Measurements from ENCODE around the gene MANEA. TPM values are rescaled to one million over a fixed set of nuclear protein-coding genes. Genes with fewer than 3 reads are reported as not detected.
"Not testable (repeated sequence)": the region's sequence is repeated elsewhere in the genome, so short reads cannot be mapped to it uniquely, and the experiment has no call there.

MANEA gene
- 10 to 100 TPM; 13.4 to 18.6 TPM for total RNA-seq

DNA sequence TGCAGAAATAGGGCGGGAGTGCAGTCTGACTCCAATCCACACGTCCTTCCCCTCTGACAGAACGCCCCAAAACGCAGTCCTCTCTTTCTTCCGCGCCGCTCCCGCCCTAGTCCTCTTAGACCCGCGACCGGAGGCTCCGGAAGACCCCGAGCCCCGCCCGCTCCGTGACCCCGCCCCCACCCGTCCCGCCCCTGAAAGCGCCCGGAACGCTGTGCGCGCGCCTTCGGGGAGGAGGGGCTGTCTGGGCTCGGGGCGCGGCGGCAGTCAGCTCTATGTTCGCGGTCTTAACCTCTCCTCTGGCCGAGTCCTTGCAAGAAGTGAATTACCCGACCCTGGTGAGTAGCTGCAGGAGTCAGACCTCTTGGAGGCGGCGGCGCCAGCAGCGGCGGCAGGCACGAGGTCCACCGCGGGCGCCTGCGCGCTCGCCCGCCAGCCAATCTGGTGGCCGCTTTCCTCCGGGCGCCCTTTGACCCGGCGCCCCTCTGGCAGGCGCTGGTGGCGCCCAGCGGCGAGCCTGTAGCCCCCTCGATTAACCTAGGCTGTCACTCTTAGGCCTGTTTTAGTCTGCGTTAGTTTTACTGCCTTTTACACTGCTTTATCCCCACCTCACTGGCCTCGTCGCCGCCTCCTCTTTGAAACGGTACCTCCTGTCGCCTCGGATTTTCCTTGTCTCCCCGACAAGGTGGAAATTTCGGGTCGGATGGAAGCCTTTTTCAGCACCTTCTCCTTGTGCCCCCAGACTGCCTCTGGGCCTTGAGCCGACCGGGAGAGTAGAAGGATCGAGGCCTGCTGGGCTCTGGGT is at the start of gene MANEA:
TSS of gene MANEA (plus strand) at position 232 of the 802 bp plus-strand sequence. CDS start 8,905 bp downstream, outside the sequence.
- H3K27me3 Mint-ChIP-seq: no peaks in the 10 kb centered on the region
- no peaks in the 10 kb centered on the region for H3K9me3 Mint-ChIP-seq
- H3K4me1 Mint-ChIP-seq: peaks cover 14% of the 10 kb centered on the region
- ATAC-seq (replicated peaks): peak; percentile 87
- H3K36me3 Mint-ChIP-seq (ENCODE audit: low read depth): peaks cover 11% of the 10 kb centered on the region
- H3K27ac Mint-ChIP-seq: peak within 1 kb of the TSS; percentile 95
- H3K4me3 Mint-ChIP-seq: peak within 1 kb of the TSS; percentile 95

- H3K4me3 Mint-ChIP-seq: no peak overlapping the region
- H3K27ac Mint-ChIP-seq: no peak overlapping the region
- H3K9me3 Mint-ChIP-seq: no peaks in the 10 kb centered on the region
- no peaks in the 10 kb centered on the region for H3K36me3 Mint-ChIP-seq (ENCODE audit: low read depth)
- H3K27me3 Mint-ChIP-seq: peaks cover 11% of the 10 kb centered on the region
- H3K4me1 Mint-ChIP-seq: peaks cover 5% of the 10 kb centered on the region
- ATAC-seq (replicated peaks): no peak
These were observed 47.6 kb upstream of the MANEA start for GRCh38 chr6:95529762-95530161.

DNA sequence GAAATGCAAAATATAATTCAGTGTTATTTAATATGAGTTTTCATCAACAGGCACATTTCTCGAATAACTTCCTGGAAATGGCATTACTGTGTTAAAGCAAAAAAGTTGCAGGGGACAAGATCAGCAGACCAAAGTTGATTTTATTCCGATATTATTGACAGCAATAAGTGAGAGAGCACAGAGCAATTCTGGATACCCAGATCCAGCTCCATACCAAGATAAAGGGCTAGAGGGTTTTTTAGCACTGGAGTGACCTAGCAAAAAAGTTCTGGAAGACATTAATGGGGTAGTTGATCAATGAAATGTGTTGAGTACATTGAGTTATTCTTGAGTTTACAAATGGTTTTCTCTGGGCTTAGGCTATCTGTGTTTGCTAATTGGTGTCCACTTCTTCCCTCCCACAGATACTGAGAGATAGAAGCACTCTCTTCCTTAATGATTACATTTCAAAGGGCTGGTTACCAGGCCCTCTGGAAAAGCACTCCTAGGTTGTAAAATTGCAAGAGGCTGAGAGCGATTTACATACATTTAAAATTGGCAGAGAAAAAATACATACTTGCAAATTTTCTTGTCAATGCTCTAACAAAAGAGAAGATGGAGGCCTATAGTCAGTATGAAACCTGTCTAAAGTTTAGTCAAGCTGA is 47.0 kb upstream of the MANEA start:
- peaks cover 8% of the 10 kb centered on the region for H3K27me3 Mint-ChIP-seq
- H3K36me3 Mint-ChIP-seq (ENCODE audit: low read depth): no peaks in the 10 kb centered on the region
- no peak overlapping the region for H3K27ac Mint-ChIP-seq
- no peak overlapping the region for H3K4me3 Mint-ChIP-seq
- ATAC-seq (replicated peaks): no peak
- no peaks in the 10 kb centered on the region for H3K9me3 Mint-ChIP-seq
- H3K4me1 Mint-ChIP-seq: peaks cover 5% of the 10 kb centered on the region

GRCh38 chr6:95543798-95544197 is 33.5 kb upstream of the MANEA start:
- no peak overlapping the region for H3K27ac Mint-ChIP-seq
- H3K4me3 Mint-ChIP-seq: no peak overlapping the region
- H3K4me1 Mint-ChIP-seq: no peaks in the 10 kb centered on the region
- peaks cover 4% of the 10 kb centered on the region for H3K27me3 Mint-ChIP-seq
- no peaks in the 10 kb centered on the region for H3K9me3 Mint-ChIP-seq
- no peaks in the 10 kb centered on the region for H3K36me3 Mint-ChIP-seq (ENCODE audit: low read depth)
- no peak for ATAC-seq (replicated peaks)

GRCh38 chr6:95544517-95545225 is 32.7 kb upstream of the MANEA start:
- H3K9me3 Mint-ChIP-seq: no peaks in the 10 kb centered on the region
- no peaks in the 10 kb centered on the region for H3K36me3 Mint-ChIP-seq (ENCODE audit: low read depth)
- H3K4me1 Mint-ChIP-seq: no peaks in the 10 kb centered on the region

DNA sequence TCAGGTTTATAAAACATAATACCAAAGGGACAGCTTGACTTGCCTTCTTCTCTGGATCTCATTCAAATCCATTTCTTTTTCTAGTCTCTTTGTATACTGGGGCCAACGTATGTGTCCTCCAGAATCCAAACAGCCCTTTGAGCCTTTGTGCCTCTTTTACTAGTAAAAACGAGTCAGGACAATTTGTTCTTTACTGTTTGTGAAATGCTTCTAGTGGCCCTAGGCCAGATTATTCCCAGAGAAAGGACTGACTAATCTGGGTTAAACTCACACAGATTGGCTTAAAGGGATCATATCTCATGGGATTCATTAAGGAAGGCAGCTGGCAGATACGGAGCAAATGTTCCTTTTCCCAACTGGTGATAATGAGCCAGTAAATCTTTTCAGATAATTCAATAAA is 32.1 kb upstream of the MANEA start:
- no peak for ATAC-seq (replicated peaks)
- H3K4me3 Mint-ChIP-seq: no peak overlapping the region
- H3K27me3 Mint-ChIP-seq: no peaks in the 10 kb centered on the region
- no peaks in the 10 kb centered on the region for H3K9me3 Mint-ChIP-seq
- H3K36me3 Mint-ChIP-seq (ENCODE audit: low read depth): no peaks in the 10 kb centered on the region
- H3K4me1 Mint-ChIP-seq: no peaks in the 10 kb centered on the region
- H3K27ac Mint-ChIP-seq: no peak overlapping the region

More at GRCh38 chr6:95544517-95545225, 32.7 kb upstream of the MANEA start:
- H3K4me3 Mint-ChIP-seq: no peak overlapping the region
- no peak overlapping the region for H3K27ac Mint-ChIP-seq
- H3K27me3 Mint-ChIP-seq: no peaks in the 10 kb centered on the region
- no peak for ATAC-seq (replicated peaks)

- H3K9me3 Mint-ChIP-seq: no peaks in the 10 kb centered on the region
- no peak overlapping the region for H3K27ac Mint-ChIP-seq
- H3K4me3 Mint-ChIP-seq: no peak overlapping the region
- H3K36me3 Mint-ChIP-seq (ENCODE audit: low read depth): no peaks in the 10 kb centered on the region
- H3K27me3 Mint-ChIP-seq: no peaks in the 10 kb centered on the region
- no peak for ATAC-seq (replicated peaks)
- no peaks in the 10 kb centered on the region for H3K4me1 Mint-ChIP-seq
These were observed 31.6 kb upstream of the MANEA start for GRCh38 chr6:95545686-95546085.

DNA sequence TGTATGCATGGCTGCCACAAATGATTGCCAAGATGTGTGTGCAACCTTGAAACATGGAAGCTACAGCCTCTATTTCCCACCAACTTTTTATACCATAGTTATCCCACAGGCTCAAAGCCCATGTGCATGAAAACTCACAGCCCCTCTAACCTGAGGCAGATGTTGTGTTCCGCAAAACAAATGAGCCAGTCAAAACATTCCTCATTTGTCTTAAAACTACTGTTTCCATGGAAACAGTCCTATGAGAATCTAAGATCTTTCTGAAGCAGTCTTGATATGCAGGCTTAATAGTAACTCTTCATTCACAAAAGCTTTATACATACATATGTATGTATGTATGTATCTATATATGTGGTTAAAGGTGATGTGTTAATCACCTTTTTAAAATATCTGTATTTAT is 31.2 kb upstream of the MANEA start:
- Mint-ChIP-seq H3K9me3 (no peaks in the 10 kb centered on the region), H3K4me3 (no peak overlapping the region), H3K27ac (no peak overlapping the region), H3K4me1 (no peaks in the 10 kb centered on the region), H3K36me3 (ENCODE audit: low read depth) (no peaks in the 10 kb centered on the region), H3K27me3 (no peaks in the 10 kb centered on the region)
- ATAC-seq (replicated peaks): no peak

DNA sequence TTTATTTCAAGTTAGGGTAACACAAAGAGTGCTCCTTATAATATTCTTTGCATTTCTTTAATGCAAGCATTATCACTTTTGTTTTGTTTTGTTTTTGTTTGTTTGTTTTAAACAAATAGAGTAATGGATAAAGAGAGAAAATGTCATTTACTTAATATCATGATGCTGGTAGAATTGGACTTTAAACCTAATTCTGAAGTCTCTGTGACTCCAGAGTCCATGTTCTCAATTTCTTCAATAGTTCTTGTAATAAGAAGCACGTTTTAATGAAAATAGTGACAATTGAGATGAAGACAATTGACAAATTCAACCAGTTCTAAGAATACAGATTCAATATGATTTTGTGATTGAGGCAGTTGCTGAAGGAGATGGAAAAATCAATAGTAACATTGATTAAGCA is 30.3 kb upstream of the MANEA start:
- no peak overlapping the region for H3K27ac Mint-ChIP-seq
- no peak for ATAC-seq (replicated peaks)
- no peak overlapping the region for H3K4me3 Mint-ChIP-seq
- peaks cover 4% of the 10 kb centered on the region for H3K9me3 Mint-ChIP-seq
- peaks cover 3% of the 10 kb centered on the region for H3K27me3 Mint-ChIP-seq
- no peaks in the 10 kb centered on the region for H3K36me3 Mint-ChIP-seq (ENCODE audit: low read depth)
- H3K4me1 Mint-ChIP-seq: no peaks in the 10 kb centered on the region

GRCh38 chr6:95548188-95548786 is 29.0 kb upstream of the MANEA start:
- H3K27me3 Mint-ChIP-seq: peaks cover 3% of the 10 kb centered on the region
- peaks cover 8% of the 10 kb centered on the region for H3K9me3 Mint-ChIP-seq
- ATAC-seq (replicated peaks): no peak
- H3K4me1 Mint-ChIP-seq: no peaks in the 10 kb centered on the region
- H3K27ac Mint-ChIP-seq: no peak overlapping the region
- H3K36me3 Mint-ChIP-seq (ENCODE audit: low read depth): no peaks in the 10 kb centered on the region
- H3K4me3 Mint-ChIP-seq: no peak overlapping the region

- peaks cover 9% of the 10 kb centered on the region for H3K9me3 Mint-ChIP-seq
- peaks cover 7% of the 10 kb centered on the region for H3K36me3 Mint-ChIP-seq (ENCODE audit: low read depth)
- H3K4me3 Mint-ChIP-seq: no peak overlapping the region
- no peaks in the 10 kb centered on the region for H3K4me1 Mint-ChIP-seq
- H3K27ac Mint-ChIP-seq: no peak overlapping the region
- peaks cover 3% of the 10 kb centered on the region for H3K27me3 Mint-ChIP-seq
- no peak for ATAC-seq (replicated peaks)
These were observed 25.5 kb upstream of the MANEA start for GRCh38 chr6:95551678-95552324.

DNA sequence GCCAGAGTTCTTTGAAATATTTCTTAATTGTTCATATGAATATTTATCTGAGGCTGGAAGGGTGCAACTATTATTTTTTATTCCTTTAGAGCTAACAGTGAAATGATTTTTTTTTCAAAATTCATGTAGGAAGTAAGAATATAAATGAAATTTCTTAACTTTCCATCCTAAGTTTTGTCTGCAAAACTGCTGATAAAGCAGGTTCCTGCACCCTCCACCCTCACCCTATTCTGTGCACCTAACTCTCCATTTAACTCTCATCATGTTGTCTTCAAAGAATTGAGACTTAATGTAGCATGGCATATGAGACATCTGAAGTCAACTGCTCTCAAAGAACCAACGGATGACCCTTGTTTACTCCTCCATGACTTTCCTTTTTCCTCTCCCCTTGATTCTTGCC is 23.5 kb upstream of the MANEA start:
- Mint-ChIP-seq H3K27ac (no peak overlapping the region), H3K4me3 (no peak overlapping the region), H3K4me1 (no peaks in the 10 kb centered on the region), H3K9me3 (peaks cover 9% of the 10 kb centered on the region), H3K27me3 (peaks cover 3% of the 10 kb centered on the region), H3K36me3 (ENCODE audit: low read depth) (peaks cover 13% of the 10 kb centered on the region)
- no peak for ATAC-seq (replicated peaks)

- not testable (repeated sequence) for H3K27me3 Mint-ChIP-seq; H3K9me3 Mint-ChIP-seq; H3K4me3 Mint-ChIP-seq; ATAC-seq (replicated peaks); H3K27ac Mint-ChIP-seq; H3K4me1 Mint-ChIP-seq
- H3K36me3 Mint-ChIP-seq (ENCODE audit: low read depth): peaks cover 22% of the 10 kb centered on the region
These were observed 16.4 kb upstream of the MANEA start for GRCh38 chr6:95560956-95561355.

DNA sequence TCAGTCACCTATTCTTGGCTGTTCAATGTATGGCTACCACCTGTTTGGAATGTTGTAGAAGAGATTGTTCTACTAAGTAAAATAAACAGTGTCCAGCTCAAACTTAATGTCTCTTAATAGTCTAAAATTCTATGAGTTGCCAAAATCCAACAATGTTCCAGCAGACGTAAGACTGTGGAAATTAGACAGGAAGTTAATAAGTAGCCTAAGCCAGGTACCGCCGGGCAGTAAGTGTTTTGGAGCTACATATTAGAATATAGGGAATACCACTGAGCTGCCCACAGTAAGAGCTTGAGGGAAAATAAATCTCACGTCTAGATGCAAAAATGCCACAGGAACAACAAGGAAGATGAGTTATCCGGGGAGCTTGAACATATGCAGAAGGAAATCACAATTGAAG is 7.8 kb upstream of the MANEA start:
- H3K27me3 Mint-ChIP-seq: no peaks in the 10 kb centered on the region
- ATAC-seq (replicated peaks): no peak
- H3K4me3 Mint-ChIP-seq: no peak overlapping the region
- no peaks in the 10 kb centered on the region for H3K36me3 Mint-ChIP-seq (ENCODE audit: low read depth)
- no peaks in the 10 kb centered on the region for H3K9me3 Mint-ChIP-seq
- H3K27ac Mint-ChIP-seq: no peak overlapping the region
- H3K4me1 Mint-ChIP-seq: peaks cover 19% of the 10 kb centered on the region
